Fibroblast of lung (primary cell): ENCODE data around the gene STAT3.

Experiments
- EZH2 ChIP-seq: IDR thresholded peaks from 2 replicates; pipeline ENCODE4 v1.5.1; 2012; ENCODE audit warnings: low read length, control low read depth, mild to moderate bottlenecking; ENCODE audit errors: missing control alignments
- TF ChIP-seq, protein P1 (sequence below), 2 donors: IDR thresholded peaks in 1 of 2; conservative IDR thresholded peaks in 1 of 2; 1 replicate in 1 of 2; 2 replicates in 1 of 2; pipeline ENCODE4 v1.5.1; 2011 to 2012; ENCODE audit warnings: low read length in 2 of 2, control low read depth in 1 of 2, inconsistent platforms in 1 of 2, low read depth in 1 of 2, mild to moderate bottlenecking in 1 of 2

- TF ChIP-seq, protein P1, sequence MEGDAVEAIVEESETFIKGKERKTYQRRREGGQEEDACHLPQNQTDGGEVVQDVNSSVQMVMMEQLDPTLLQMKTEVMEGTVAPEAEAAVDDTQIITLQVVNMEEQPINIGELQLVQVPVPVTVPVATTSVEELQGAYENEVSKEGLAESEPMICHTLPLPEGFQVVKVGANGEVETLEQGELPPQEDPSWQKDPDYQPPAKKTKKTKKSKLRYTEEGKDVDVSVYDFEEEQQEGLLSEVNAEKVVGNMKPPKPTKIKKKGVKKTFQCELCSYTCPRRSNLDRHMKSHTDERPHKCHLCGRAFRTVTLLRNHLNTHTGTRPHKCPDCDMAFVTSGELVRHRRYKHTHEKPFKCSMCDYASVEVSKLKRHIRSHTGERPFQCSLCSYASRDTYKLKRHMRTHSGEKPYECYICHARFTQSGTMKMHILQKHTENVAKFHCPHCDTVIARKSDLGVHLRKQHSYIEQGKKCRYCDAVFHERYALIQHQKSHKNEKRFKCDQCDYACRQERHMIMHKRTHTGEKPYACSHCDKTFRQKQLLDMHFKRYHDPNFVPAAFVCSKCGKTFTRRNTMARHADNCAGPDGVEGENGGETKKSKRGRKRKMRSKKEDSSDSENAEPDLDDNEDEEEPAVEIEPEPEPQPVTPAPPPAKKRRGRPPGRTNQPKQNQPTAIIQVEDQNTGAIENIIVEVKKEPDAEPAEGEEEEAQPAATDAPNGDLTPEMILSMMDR (conservative IDR thresholded peaks at IDR 0.05 in 1 of 2, IDR thresholded peaks at IDR 0.05 in 1 of 2; ENCODE audit: low read depth in 1 of 2, low read length in 2 of 2) = no peak
- TF ChIP-seq EZH2 = no peak
Observed at GRCh38 chr17:42363767-42364585, 24.3 kb downstream of the STAT3 start.
